ENCODE data around the gene NDUFS1. TPM values are rescaled to one million over a fixed set of nuclear protein-coding genes. Genes with fewer than 3 reads are reported as not detected.
"Not testable (repeated sequence)": the region's sequence is repeated elsewhere in the genome, so short reads cannot be mapped to it uniquely, and the experiment has no call there.

NDUFS1 gene
- total RNA-seq, 1 donor from 2014 or later, result 85.7 TPM

GRCh38 chr2:206190111-206190510 lies 30.9 kb upstream of the NDUFS1 start:
- H3K36me3 Mint-ChIP-seq (ENCODE audit: low read depth), result no peaks in the 10 kb centered on the region
- H3K27me3 Mint-ChIP-seq (ENCODE audit: low read depth), result no peaks in the 10 kb centered on the region
- no peak overlapping the region for H3K27ac Mint-ChIP-seq (ENCODE audit: unreplicated experiment)
- peaks cover 6% of the 10 kb centered on the region for H3K4me1 Mint-ChIP-seq
- no peak for DNase-seq (ENCODE audit: low read depth, low spot score)
- TF ChIP-seq CTCF (conservative IDR thresholded peaks at IDR 0.05), result no peak
- H3K4me3 Mint-ChIP-seq, result no peak overlapping the region
- no peaks in the 10 kb centered on the region for H3K9me3 Mint-ChIP-seq

GRCh38 chr2:206189691-206190090 lies 30.4 kb upstream of the NDUFS1 start:
- no peak for DNase-seq (ENCODE audit: low read depth, low spot score)
- no peaks in the 10 kb centered on the region for H3K9me3 Mint-ChIP-seq
- no peak for TF ChIP-seq CTCF (conservative IDR thresholded peaks at IDR 0.05)
- H3K27me3 Mint-ChIP-seq (ENCODE audit: low read depth), result no peaks in the 10 kb centered on the region
- no peak overlapping the region for H3K27ac Mint-ChIP-seq (ENCODE audit: unreplicated experiment)
- no peak overlapping the region for H3K4me3 Mint-ChIP-seq
- H3K36me3 Mint-ChIP-seq (ENCODE audit: low read depth), result no peaks in the 10 kb centered on the region
- peaks cover 6% of the 10 kb centered on the region for H3K4me1 Mint-ChIP-seq

GRCh38 chr2:206181526-206181925 lies 22.3 kb upstream of the NDUFS1 start:
- not testable (repeated sequence) for H3K9me3 Mint-ChIP-seq; H3K4me1 Mint-ChIP-seq; H3K4me3 Mint-ChIP-seq; H3K27me3 Mint-ChIP-seq (ENCODE audit: low read depth); H3K36me3 Mint-ChIP-seq (ENCODE audit: low read depth); H3K27ac Mint-ChIP-seq (ENCODE audit: unreplicated experiment); DNase-seq (ENCODE audit: low read depth, low spot score)

GRCh38 chr2:206176901-206177300 lies 17.7 kb upstream of the NDUFS1 start:
- Mint-ChIP-seq H3K9me3 (no peaks in the 10 kb centered on the region), H3K4me3 (no peak overlapping the region), H3K36me3 (ENCODE audit: low read depth) (peaks cover 7% of the 10 kb centered on the region), H3K27me3 (ENCODE audit: low read depth) (no peaks in the 10 kb centered on the region), H3K27ac (ENCODE audit: unreplicated experiment) (no peak overlapping the region), H3K4me1 (no peaks in the 10 kb centered on the region)
- DNase-seq (ENCODE audit: low read depth, low spot score), result no peak
- TF ChIP-seq CTCF (conservative IDR thresholded peaks at IDR 0.05), result no peak

- Mint-ChIP-seq H3K9me3 (no peaks in the 10 kb centered on the region), H3K4me1 (no peaks in the 10 kb centered on the region), H3K27me3 (ENCODE audit: low read depth) (no peaks in the 10 kb centered on the region), H3K4me3 (no peak overlapping the region), H3K27ac (ENCODE audit: unreplicated experiment) (no peak overlapping the region), H3K36me3 (ENCODE audit: low read depth) (peaks cover 7% of the 10 kb centered on the region)
- DNase-seq (ENCODE audit: low read depth, low spot score), result no peak
- no peak for TF ChIP-seq CTCF (conservative IDR thresholded peaks at IDR 0.05)
Observed at GRCh38 chr2:206176121-206176520, 16.9 kb upstream of the NDUFS1 start.

- H3K9me3 Mint-ChIP-seq, result no peaks in the 10 kb centered on the region
- TF ChIP-seq CTCF (conservative IDR thresholded peaks at IDR 0.05), result no peak
- no peak for DNase-seq (ENCODE audit: low read depth, low spot score)
- H3K4me1 Mint-ChIP-seq, result no peaks in the 10 kb centered on the region
- no peak overlapping the region for H3K4me3 Mint-ChIP-seq
- no peak overlapping the region for H3K27ac Mint-ChIP-seq (ENCODE audit: unreplicated experiment)
- H3K27me3 Mint-ChIP-seq (ENCODE audit: low read depth), result no peaks in the 10 kb centered on the region
- H3K36me3 Mint-ChIP-seq (ENCODE audit: low read depth), result peaks cover 30% of the 10 kb centered on the region
Observed at GRCh38 chr2:206173147-206173546, 13.9 kb upstream of the NDUFS1 start.

- not testable (repeated sequence) for H3K27ac Mint-ChIP-seq (ENCODE audit: unreplicated experiment); H3K4me1 Mint-ChIP-seq; DNase-seq (ENCODE audit: low read depth, low spot score); H3K9me3 Mint-ChIP-seq; H3K4me3 Mint-ChIP-seq; H3K27me3 Mint-ChIP-seq (ENCODE audit: low read depth)
- H3K36me3 Mint-ChIP-seq (ENCODE audit: low read depth), result peaks cover 35% of the 10 kb centered on the region
Observed at GRCh38 chr2:206171624-206172397, 12.6 kb upstream of the NDUFS1 start.

GRCh38 chr2:206168230-206168629 lies 9.0 kb upstream of the NDUFS1 start:
- H3K36me3 Mint-ChIP-seq (ENCODE audit: low read depth), result peaks cover 36% of the 10 kb centered on the region
- DNase-seq (ENCODE audit: low read depth, low spot score); H3K4me3 Mint-ChIP-seq; H3K27ac Mint-ChIP-seq (ENCODE audit: unreplicated experiment); H3K27me3 Mint-ChIP-seq (ENCODE audit: low read depth); H3K9me3 Mint-ChIP-seq; H3K4me1 Mint-ChIP-seq: not testable (repeated sequence)

All from neural crest cell (in vitro differentiated cells).